Dedifferentiated amniotic fluid mesenchymal stem cell (primary cell): ENCODE measurements around the gene CD36.

Source experiments
- DNase-seq: peaks from one replicate; pipeline ENCODE4 v3.0.0-alpha.2; 2016; ENCODE audit errors: extremely low spot score

The CD36 gene

DNA sequence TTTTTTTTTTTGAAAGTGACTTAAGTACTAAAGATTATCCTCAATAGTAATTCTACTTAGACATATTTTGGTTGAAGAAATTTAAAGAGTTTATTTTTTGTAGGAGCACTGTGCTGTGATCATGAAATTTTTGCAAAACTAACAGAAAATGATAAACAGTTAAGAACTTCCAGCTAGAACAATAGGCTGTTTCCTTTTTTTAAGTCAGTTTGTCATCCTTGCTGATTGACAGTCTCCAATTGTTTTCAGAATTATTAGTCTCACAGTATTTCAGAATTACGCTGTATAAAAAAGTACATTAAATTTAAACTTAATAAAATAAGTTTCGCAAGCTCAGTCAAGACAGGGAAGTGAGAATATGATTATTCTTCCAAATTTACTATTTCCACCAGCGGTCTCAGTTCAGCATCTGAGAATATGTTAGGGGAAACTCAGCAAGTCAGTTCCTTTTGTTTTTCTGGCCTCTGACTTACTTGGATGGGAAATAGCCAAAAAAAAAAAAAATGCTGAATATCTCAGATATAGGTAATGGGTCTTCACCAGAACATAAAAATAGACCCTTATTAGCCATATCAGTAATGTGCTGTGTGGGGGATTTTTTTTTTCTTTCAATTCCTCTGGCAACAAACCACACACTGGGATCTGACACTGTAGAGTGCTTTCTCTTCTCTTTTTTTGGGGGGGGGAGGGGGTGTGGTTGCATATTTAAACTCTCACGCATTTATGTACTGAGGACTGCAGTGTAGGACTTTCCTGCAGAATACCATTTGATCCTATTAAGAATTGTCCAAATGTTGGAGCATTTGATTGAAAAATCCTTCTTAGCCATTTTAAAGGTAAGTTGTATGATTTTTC, at the start of gene CD36:
Gene CD36, plus strand, starts transcription at position 732 of the 855 bp plus-strand sequence. CDS start 8,099 bp downstream, outside the sequence.
- DNase-seq = no peak

GRCh38 chr7:80589631-80590030, 48.8 kb upstream of the CD36 start:
- no peak for DNase-seq

GRCh38 chr7:80591654-80592053, 46.8 kb upstream of the CD36 start:
- no peak for DNase-seq

GRCh38 chr7:80593869-80594586, 44.4 kb upstream of the CD36 start:
- DNase-seq = peak; percentile 34

- DNase-seq = no peak
Observed at GRCh38 chr7:80596933-80597517, 41.4 kb upstream of the CD36 start.

DNA sequence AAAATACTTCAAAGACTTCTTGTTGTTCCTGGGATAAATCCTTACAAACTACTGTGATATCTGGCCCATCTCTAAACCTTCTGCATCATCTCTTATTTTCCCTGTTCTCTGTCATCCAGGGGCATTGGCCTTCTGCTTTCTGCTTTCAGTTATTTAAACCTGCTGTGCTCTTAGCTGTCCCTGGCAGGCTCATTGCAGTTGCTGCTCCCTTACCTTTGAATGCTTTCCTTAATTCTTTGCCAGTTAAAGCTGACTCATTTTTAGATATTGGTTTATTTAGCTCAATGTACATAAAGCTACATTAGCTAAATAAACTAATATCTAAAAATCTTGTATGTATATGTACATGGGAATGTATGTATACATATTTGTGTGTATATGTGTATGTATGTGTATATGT, 40.6 kb upstream of the CD36 start:
- no peak for DNase-seq

DNA sequence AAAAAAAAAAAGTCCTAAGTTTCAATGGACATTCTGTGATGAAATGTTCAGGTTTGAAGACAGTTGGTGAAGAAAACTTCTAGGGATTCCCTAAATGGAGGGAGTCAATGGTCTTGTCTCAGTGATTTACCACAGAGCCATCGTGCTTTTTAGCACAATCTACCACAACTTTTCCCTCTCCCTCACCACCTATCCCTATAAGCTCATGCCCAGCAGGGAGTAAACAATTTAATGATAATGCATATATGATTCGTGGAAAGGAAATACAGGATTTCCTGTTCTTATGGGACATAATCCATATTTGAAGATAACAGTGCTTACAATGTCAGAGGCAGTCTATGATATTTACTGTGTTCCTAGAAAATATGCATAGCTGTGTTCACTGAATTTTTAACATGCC, 38.4 kb upstream of the CD36 start:
- DNase-seq = no peak

- no peak for DNase-seq
Observed at GRCh38 chr7:80601999-80602398, 36.4 kb upstream of the CD36 start.

- DNase-seq = no peak
Observed at GRCh38 chr7:80603940-80604339, 34.5 kb upstream of the CD36 start.

- no peak for DNase-seq
Observed at GRCh38 chr7:80604436-80604835, 34.0 kb upstream of the CD36 start.

GRCh38 chr7:80607136-80607535, 31.3 kb upstream of the CD36 start:
- no peak for DNase-seq

GRCh38 chr7:80608336-80608735, 30.1 kb upstream of the CD36 start:
- DNase-seq = no peak

DNA sequence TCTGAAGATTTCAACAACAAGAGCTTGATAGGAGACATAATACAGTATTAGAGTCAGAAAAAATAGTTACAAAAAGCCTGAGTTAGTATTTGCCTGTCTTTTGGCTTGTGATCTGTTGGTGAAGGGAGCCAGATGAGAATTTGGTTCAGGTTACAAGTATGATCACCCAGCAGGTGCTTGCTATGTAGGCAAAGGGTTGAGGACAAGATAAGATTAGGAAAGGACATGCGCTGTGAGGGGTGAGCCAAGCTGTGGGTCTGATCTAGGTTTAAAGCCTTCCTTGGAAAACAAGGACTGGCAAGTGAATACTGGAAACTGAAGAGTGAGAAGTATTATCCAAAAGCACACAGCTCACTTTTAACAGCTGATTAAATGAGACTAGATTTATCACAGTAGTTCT, 28.7 kb upstream of the CD36 start:
- no peak for DNase-seq

GRCh38 chr7:80611353-80611752, 27.1 kb upstream of the CD36 start:
- DNase-seq = no peak

DNA sequence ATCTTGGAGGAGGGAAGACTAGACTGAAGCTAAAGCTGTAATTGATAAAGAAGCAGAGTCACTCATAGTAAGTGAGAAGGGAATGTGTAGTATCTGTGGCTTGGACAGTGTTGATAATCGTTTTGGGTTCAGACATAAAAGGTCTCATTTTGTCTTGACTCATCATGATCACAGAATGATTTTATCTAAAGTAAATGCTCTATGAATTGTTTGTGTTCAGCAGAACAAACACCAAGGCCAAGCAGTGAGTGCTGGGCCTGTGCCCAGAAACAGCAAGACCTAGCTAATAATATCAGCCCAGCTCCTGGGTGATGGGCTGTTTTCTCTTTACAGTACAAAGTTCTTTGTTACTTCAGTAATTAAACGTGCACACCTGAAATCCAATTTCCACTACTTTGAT, 26.7 kb upstream of the CD36 start:
- no peak for DNase-seq

DNA sequence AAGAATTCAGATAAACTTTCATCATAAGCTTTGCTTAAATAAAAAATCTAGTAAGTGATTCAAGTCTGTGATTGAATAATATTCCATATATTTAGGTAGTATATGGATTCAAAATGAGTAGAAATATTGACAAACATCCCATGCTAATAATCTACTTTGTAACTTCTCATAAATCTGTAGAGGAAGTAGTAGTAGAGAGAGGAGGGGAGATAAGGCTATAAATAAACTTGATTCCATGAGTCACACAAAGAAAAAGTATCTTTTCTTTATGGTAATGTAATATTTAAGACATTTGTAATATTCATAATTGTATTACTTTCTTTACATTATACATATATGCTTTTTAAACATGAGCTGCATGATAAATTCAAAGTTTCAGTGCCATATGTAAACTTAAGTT, 25.6 kb upstream of the CD36 start:
- DNase-seq = no peak

DNA sequence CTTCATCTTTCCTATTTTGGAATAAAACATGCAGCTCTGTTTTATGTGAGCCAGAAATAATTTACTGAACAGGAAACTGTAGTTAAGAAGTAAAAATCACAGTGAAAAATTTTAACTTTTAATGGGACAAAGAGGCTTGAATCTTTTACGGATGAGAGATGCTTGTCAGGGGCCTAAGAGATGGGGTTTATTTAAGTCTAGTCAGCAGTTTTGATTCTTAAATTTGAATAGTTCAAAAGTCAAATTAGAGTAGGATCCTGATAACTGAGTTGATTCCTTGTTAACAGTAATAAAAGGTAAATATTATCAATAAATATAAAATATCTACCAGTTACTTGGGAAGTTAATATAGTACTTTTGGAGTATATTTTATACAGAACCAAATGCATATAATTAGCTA, 24.9 kb upstream of the CD36 start:
- no peak for DNase-seq

DNA sequence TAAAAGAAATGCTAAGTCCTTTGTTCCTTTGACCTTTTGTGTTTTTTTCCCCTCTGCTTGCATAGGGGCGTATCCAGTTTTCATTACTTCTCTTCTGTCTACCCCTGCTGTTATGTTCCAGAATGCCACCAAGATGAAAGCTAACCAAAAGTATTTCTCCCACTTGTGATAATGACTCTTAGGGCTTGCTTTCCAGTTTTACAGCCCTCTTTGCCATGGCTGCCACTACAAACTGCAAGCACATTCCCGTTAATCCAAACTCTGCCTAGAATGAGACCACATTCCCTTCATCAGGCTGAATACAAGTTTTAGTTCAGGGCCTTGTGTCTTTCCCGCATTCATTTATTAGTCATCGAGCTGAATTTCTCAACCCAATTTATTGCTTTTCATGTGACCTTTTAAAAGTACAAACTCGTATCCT, 23.6 kb upstream of the CD36 start:
- no peak for DNase-seq

- DNase-seq = no peak
Observed at GRCh38 chr7:80618096-80618495, 20.3 kb upstream of the CD36 start.

- no peak for DNase-seq
Observed at GRCh38 chr7:80619741-80620140, 18.7 kb upstream of the CD36 start.

DNA sequence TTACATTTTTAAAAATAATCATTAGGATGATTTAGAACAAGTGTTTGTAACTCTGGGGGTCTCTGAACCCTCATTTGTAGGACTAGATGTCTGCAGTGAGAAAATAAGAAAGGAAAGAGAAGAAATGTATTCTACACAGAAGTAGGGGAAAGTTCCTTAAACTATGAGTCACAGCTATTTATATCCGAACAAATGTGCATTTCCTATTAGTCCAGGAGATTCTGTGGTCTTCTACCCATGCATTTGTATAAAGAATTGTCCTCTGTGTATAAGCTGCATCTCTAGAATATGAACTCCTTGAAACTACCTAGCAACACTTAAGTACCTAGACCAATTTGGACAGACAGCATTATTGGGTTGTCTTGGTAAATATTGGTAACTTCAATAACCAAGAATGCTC, 15.9 kb upstream of the CD36 start:
- peak; percentile 42 for DNase-seq

DNA sequence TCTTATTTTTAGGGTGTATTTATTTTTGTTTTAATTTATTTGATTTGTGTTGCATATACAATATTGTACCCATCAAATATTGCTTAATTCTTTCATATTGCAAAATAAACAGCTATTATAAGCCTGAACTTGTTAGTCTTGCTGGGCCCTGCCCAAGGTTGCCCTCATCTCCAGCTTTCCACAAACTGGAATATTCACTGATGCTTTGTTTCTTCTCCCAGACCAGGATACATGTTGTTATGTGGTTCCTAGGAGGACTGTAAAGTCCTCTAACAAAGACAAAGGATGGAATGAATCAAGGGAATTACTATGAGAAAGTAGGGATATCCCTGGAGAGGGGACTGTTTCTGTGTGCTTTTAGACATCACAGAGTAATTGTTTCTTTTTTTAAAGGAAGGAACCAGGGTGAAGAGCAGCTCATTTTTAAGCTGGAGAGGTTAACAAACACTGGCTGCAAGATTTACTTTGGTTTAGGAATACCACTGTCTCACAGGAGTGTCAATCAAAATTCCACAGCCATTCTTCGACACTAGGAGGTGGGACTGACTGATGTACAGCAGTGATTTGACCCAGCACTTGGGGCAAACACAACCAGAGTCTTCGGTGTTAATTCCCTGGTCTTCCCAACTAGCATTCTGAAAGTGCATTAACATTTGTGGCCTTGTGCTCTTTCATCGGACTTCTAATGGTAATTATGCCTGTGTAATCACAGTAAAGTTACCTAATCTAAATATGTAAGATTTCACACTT, 14.8 kb upstream of the CD36 start:
- no peak for DNase-seq
